Natural killer cell (primary cell): ENCODE data around the gene CD200R1L. TPM values are rescaled to one million over a fixed set of nuclear protein-coding genes. Genes with fewer than 3 reads are reported as not detected.

Source experiments
- ATAC-seq, 3 donors: fragments of 150-1000 bp in 2 of 3; fragments of 200-7000 bp in 1 of 3; cut with Tn5 transposase; 1 replicate in 1 of 3; 2 replicates in 2 of 3; pipeline ENCODE4 v1.10.0; 2021; ENCODE audit warnings: mild to moderate bottlenecking in 2 of 3, moderate library complexity in 2 of 3
- DNase-seq, 2 donors: peaks; one replicate each; pipeline versions ENCODE4 v3.0.0 to v3.0.0-alpha.2; 2013 to 2021; ENCODE audit warnings: mixed read lengths in 1 of 2
- H3K27ac ChIP-seq: one replicate; pipeline ENCODE4 v1.5.1; 2013; ENCODE audit warnings: mild to moderate bottlenecking, low read length
- H3K27me3 ChIP-seq: one replicate; pipeline ENCODE4 v1.6.1; 2013; ENCODE audit warnings: low read length; ENCODE audit not compliant: control insufficient read depth, insufficient read depth
- H3K36me3 ChIP-seq: one replicate; pipeline ENCODE4 v1.6.1; 2013; ENCODE audit warnings: low read length; ENCODE audit not compliant: control insufficient read depth, insufficient read depth
- H3K4me1 ChIP-seq: one replicate; pipeline ENCODE4 v1.6.1; 2013; ENCODE audit warnings: low read length; ENCODE audit not compliant: control insufficient read depth, insufficient read depth
- H3K4me3 ChIP-seq: one replicate; pipeline ENCODE4 v1.5.1; 2013; ENCODE audit warnings: low read length
- H3K9me3 ChIP-seq: one replicate; pipeline ENCODE4 v1.6.1; 2013; ENCODE audit warnings: low read length; ENCODE audit not compliant: control insufficient read depth, insufficient read depth
- H3K27ac Mint-ChIP-seq, 2 donors: one replicate each; pipeline ENCODE4 v1.8.0; 2022; ENCODE audit warnings: mild to moderate bottlenecking in 2 of 2, mixed read lengths in 2 of 2, moderate library complexity in 1 of 2
- H3K27me3 Mint-ChIP-seq, 2 donors: one replicate each; pipeline ENCODE4 v1.8.0; 2022; ENCODE audit warnings: low read depth in 2 of 2, mixed read lengths in 2 of 2
- H3K36me3 Mint-ChIP-seq: one replicate; pipeline ENCODE4 v1.8.0; 2022; ENCODE audit warnings: mixed read lengths
- H3K4me1 Mint-ChIP-seq, 2 donors: one replicate each; pipeline ENCODE4 v1.8.0; 2022; ENCODE audit warnings: mixed read lengths in 2 of 2
- H3K4me3 Mint-ChIP-seq: one replicate; pipeline ENCODE4 v1.8.0; 2022; ENCODE audit warnings: mild to moderate bottlenecking, moderate library complexity, mixed read lengths
- H3K9me3 Mint-ChIP-seq, 2 donors: one replicate each; pipeline ENCODE4 v1.8.0; 2022; ENCODE audit warnings: mixed read lengths in 2 of 2
- WGBS: methylation state at CpG from one replicate; pipeline ENCODE4 v1.1.7; 2013; ENCODE audit warnings: missing lambda C conversion rate; ENCODE audit not compliant: insufficient coverage; 5-methylcytosine and 5-hydroxymethylcytosine counted together
- intact Hi-C: fragments of 100-400 bp; cut with micrococcal nuclease; formaldehyde crosslinking; loops from one replicate; pipeline ENCODE4 v1.14.2; 2022
- total RNA-seq, 4 donors: library from RNA; stranded (reverse); fragments of 120-200 nt in 1 of 4; gene quantifications; one replicate each; pipeline versions ENCODE4 v1.2.3 to v1.2.4, GENCODE V29; 2013 to 2022
- TF ChIP-seq, protein P1 (sequence below): fragments of 200-600 bp; IDR thresholded peaks from one replicate; pipeline ENCODE4 v1.8.0; 2022; ENCODE audit warnings: antibody characterized with exemption

CD200R1L gene
- total RNA-seq, 3 donors from 2014 or later (not counting 1 experiment from before 2014, with no cell fraction given): 1.3 TPM; not detected in 2

DNA sequence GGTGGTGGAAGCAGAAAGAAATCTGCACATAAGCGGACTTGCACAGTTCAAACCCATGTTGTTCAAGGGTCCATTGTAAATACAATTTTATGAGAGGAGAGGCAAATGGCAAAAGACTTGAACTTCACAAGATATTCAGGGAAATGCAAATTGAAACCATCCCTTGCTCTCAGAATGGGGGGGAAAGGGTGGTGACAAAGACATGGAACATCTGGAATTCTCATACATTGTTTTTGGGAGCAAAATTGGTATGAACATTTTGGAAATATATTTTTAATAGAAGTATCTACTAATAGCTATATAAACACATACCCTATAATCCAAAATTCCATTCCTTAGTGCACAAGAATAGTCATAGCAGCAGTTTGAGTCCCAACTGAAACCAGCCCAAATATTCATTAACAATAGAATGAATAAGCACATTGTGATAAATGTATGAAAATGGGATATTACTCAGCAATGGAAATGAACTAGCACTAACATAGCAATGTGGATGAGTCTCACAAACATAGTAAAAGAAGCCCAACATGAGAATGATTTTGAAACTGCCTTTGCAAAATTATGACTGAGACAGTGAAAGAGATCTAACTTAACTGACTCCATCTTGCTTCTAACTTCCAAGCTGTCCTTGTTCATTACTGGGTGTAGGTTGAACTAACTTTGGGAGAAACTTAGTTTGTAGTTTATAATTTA lies 77.2 kb downstream of the CD200R1L start:
- Histone ChIP-seq H3K36me3 (no peaks in the 10 kb centered on the region), H3K4me3 (no peak overlapping the region), H3K27ac (no peak overlapping the region), H3K4me1 (peaks cover 22% of the 10 kb centered on the region), H3K9me3 (no peaks in the 10 kb centered on the region), H3K27me3 (no peaks in the 10 kb centered on the region)
- intact Hi-C loops: no loop called here
- H3K36me3 Mint-ChIP-seq: no peaks in the 10 kb centered on the region
- no peaks in the 10 kb centered on the region for H3K9me3 Mint-ChIP-seq
- 100% methylated on average over 1 of the region's 1 CpG for WGBS
- no peak overlapping the region for H3K27ac Mint-ChIP-seq
- DNase-seq: no peak
- peaks cover 0 to 4% of the 10 kb centered on the region in 2 donors for H3K27me3 Mint-ChIP-seq
- H3K4me3 Mint-ChIP-seq: no peak overlapping the region
- no peak for ATAC-seq
- TF ChIP-seq, protein P1, sequence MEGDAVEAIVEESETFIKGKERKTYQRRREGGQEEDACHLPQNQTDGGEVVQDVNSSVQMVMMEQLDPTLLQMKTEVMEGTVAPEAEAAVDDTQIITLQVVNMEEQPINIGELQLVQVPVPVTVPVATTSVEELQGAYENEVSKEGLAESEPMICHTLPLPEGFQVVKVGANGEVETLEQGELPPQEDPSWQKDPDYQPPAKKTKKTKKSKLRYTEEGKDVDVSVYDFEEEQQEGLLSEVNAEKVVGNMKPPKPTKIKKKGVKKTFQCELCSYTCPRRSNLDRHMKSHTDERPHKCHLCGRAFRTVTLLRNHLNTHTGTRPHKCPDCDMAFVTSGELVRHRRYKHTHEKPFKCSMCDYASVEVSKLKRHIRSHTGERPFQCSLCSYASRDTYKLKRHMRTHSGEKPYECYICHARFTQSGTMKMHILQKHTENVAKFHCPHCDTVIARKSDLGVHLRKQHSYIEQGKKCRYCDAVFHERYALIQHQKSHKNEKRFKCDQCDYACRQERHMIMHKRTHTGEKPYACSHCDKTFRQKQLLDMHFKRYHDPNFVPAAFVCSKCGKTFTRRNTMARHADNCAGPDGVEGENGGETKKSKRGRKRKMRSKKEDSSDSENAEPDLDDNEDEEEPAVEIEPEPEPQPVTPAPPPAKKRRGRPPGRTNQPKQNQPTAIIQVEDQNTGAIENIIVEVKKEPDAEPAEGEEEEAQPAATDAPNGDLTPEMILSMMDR: no peak
- peaks cover 8 to 12% of the 10 kb centered on the region in 2 donors for H3K4me1 Mint-ChIP-seq

GRCh38 chr3:112767777-112768176 lies 78.9 kb downstream of the CD200R1L start:
- peaks cover 6% of the 10 kb centered on the region for H3K4me1 ChIP-seq
- H3K4me1 Mint-ChIP-seq: peaks cover 0 to 4% of the 10 kb centered on the region in 2 donors
- H3K27ac Mint-ChIP-seq: no peak overlapping the region
- no peak overlapping the region for H3K4me3 ChIP-seq
- DNase-seq (no peak), ATAC-seq (no peak)
- intact Hi-C loops: no loop called here
- no peaks in the 10 kb centered on the region for H3K27me3 ChIP-seq
- peaks cover 0 to 4% of the 10 kb centered on the region in 2 donors for H3K27me3 Mint-ChIP-seq
- H3K27ac ChIP-seq: no peak overlapping the region
- TF ChIP-seq, protein P1: no peak
- no peaks in the 10 kb centered on the region for H3K36me3 Mint-ChIP-seq
- 91% methylated on average over 2 of the region's 2 CpGs for WGBS
- H3K9me3 ChIP-seq: no peaks in the 10 kb centered on the region
- H3K36me3 ChIP-seq: no peaks in the 10 kb centered on the region
- H3K4me3 Mint-ChIP-seq: no peak overlapping the region
- H3K9me3 Mint-ChIP-seq: no peaks in the 10 kb centered on the region

DNA sequence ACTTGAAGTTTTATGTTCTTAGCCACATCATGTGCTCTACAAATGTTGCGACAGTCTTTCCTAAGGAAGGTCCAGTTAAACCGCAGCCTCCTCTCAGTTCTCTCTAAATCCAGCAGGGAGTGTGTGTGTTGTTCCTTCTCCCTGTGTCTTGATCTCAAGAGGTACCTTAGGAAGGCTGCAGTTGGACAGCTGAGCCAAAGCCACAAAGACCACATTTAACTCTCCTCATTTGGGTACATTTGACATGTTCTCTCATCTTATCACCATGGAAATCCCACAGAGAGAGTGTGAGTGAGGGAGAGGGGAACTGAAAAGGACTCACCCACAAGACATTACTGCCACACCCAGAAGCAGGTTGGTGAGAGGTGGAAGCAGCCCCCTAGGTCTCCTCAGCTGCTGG lies 79.5 kb downstream of the CD200R1L start:
- H3K4me1 ChIP-seq: peaks cover 6% of the 10 kb centered on the region
- no peak overlapping the region for H3K4me3 ChIP-seq
- 66% methylated on average over 2 of the region's 2 CpGs for WGBS
- H3K36me3 Mint-ChIP-seq: no peaks in the 10 kb centered on the region
- H3K9me3 Mint-ChIP-seq: no peaks in the 10 kb centered on the region
- H3K36me3 ChIP-seq: no peaks in the 10 kb centered on the region
- intact Hi-C loops: no loop called here
- H3K27ac ChIP-seq: no peak overlapping the region
- TF ChIP-seq, protein P1: no peak
- peaks cover 0 to 4% of the 10 kb centered on the region in 2 donors for H3K27me3 Mint-ChIP-seq
- ATAC-seq: no peak
- H3K4me1 Mint-ChIP-seq: peaks cover 0 to 4% of the 10 kb centered on the region in 2 donors
- no peak overlapping the region for H3K4me3 Mint-ChIP-seq
- no peaks in the 10 kb centered on the region for H3K27me3 ChIP-seq
- H3K9me3 ChIP-seq: no peaks in the 10 kb centered on the region
- DNase-seq: no peak
- no peak overlapping the region for H3K27ac Mint-ChIP-seq

Other genes starting within 250 kb of the CD200R1L start
- gene CCDC80, start 205.7 kb downstream of the CD200R1L start, total RNA-seq: under 1 TPM in 1 of 3 donors, not detected in 2; 0.08 TPM
- 10 to 100 TPM in 1 of 3 donors, 1 to 10 TPM in 1, under 1 TPM in 1; 0.38 to 25.8 (median 1.7) TPM for gene CD200R1, start 128.2 kb upstream of the CD200R1L start, total RNA-seq
- 10 to 100 TPM; 16.6 to 28.6 (median 16.8) TPM for gene GTPBP8, start 144.1 kb upstream of the CD200R1L start, total RNA-seq